GM21515 (cell line): ENCODE results near the gene RABEPK.
"Not testable (repeated sequence)": the region's sequence is repeated elsewhere in the genome, so short reads cannot be mapped to it uniquely, and the experiment has no call there.

Source experiments
- ATAC-seq: cut with Tn5 transposase; IDR thresholded peaks from one replicate; pipeline ENCODE4 v1.9.1; 2021; ENCODE audit not compliant: unreplicated experiment

Gene RABEPK, protein sequence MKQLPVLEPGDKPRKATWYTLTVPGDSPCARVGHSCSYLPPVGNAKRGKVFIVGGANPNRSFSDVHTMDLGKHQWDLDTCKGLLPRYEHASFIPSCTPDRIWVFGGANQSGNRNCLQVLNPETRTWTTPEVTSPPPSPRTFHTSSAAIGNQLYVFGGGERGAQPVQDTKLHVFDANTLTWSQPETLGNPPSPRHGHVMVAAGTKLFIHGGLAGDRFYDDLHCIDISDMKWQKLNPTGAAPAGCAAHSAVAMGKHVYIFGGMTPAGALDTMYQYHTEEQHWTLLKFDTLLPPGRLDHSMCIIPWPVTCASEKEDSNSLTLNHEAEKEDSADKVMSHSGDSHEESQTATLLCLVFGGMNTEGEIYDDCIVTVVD

DNA sequence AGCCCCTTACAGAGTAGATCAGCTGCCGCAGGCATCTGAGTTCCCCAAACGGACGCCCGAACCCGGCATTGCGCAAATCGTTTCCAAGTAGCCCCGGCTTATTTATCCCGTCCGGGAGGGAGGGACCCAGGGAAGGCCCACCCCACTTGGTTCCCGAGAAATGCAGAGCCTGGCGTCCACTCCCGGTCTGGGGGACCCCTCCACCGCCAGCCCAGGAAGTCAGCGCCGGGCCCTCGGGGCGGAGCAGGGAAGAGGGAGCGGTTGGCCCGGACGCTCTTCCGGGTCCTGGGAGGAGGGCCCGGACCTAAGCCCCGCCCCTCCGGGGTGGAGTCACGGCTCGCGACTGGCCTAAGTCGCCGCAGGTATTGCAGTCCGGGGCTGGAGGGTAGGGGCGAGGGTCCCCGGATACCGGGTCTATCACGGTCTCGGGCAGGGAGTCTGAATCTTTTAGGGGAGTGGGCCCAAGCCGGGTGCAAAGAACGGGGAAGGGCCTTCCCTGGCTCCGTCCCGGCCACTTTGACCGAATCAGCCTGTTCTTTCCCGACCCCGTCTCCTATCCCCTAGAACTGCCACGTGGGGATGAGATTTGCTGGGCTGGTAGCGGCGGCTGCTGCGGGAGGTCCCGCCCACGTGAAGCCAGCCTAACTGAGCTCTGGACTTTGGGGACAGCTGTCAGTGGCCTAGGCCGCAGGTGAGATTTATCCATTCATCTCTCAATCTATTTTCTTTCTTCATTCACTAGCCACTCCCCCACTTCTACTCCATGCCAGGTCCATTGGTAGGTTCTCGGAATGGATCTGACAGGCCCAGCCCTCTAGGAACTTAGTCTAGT is at the start of gene RABEPK:
Gene RABEPK (plus strand): TSS at position 327 of the 832 bp plus-strand sequence. CDS start 2,472 bp downstream, outside the sequence.
- peak; percentile 95 for ATAC-seq

DNA sequence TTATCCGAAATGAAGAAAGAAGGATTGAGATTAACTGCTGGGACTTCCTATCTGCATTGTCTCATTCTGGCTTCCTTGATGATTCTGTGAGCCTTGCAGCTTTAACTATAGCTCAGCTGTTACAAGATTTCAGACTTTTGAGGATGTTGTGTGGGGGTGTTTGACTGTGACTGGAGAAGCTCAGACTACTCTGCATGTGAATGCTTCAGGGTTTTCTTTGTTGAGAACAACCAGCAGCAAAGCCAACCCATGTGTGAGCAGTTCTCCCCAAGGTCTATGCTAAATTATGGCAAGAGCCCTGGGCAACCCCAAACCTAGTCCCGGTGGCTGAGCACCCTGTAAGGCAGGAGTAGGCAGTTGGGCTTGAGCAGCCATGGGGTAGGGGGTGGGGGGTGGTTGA is 48.6 kb upstream of the RABEPK start:
- no peak for ATAC-seq

DNA sequence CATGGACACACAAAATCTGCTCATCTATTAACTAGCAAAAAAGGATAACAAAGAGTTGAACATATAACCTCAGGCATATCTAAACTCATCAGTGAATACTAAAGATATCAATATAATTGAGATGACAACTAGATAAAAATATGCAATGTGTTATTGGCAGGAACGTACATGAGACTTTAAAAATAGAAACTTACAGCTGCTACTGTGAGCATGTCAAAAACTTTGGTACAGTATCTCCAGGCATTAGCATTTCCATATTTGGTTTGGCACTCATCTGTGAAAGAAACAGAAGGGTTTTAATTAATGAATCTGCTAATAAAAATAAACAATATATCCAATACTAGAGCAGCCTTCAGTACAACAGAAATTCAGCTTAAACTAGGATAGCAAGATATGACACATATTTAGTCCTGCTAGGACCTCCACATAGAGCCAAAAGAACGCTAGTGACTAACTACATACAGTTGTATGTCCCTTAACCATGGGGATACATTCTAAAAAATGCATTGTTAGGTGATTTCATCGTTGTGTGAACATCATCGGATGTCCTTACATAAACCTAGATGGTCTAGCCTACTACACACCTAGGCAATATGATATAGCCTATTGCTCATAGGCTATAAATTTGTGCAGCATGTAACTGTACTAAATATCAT is 46.5 kb upstream of the RABEPK start:
- ATAC-seq = no peak

DNA sequence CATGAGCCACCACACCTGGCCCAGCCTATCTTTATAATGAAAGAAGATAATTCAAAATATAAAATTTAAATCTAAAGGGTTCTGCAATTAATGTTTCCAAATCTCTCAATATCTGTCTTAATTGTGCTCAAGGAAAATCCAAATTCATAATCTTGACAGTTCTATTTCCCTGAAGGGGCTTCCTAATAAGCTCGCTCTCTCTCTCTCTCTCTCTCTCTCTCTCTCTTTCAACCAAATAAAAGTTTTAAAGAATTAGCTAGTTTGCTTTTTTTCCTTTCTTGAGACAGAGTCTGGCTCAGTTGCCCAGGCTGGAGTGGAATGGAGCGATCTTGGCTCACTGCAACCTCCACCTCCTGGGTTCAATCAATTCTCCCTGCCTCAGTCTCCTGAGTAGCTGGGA is 43.8 kb upstream of the RABEPK start:
- ATAC-seq = no peak

DNA sequence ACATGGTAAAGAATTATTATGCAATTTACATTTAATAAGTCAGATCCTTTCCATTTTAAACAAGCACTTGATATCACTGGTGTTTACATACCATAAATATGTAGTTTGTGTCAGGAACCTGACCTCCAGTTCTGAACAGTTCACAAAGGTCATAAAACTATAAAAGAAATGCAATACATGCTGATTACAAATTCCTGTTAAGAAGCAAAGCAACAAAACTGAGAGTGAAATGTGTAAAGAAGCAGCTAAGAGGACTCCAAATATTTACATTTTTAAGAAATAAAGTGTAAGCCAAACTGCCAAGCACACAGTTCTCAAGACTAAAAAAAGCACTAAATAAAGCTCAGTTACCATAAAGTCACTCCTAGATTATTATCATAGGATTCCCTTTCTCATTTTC is 39.6 kb upstream of the RABEPK start:
- ATAC-seq = no peak

DNA sequence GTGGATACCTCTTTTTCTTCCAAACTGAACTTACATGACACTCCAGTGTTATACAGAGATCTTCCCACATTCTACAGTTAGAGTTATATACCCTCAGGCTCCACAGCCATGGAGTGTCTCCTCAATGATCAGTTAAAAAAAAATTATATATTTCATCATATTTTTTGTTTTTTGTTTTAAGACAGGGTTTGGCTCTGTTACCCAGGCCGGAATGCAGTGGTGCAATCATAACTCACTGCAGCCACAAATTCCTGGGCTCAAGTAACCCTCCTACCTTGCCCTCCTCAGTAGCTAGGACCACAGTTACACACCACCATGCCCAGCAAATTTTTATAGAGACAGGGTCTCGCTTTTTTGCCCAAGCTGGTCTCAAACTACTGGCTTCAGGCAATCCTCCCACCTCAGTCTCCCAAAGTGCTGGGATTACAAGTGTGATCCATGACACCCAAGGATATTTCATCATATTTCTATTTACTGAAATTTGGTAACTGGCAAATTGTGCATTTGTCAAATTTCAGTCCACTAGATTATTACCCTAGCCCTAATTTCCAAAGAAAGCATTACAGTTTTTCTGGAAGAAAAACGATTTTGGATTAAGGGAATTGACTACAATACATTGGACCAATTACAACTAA is 38.9 kb upstream of the RABEPK start:
- ATAC-seq = no peak

DNA sequence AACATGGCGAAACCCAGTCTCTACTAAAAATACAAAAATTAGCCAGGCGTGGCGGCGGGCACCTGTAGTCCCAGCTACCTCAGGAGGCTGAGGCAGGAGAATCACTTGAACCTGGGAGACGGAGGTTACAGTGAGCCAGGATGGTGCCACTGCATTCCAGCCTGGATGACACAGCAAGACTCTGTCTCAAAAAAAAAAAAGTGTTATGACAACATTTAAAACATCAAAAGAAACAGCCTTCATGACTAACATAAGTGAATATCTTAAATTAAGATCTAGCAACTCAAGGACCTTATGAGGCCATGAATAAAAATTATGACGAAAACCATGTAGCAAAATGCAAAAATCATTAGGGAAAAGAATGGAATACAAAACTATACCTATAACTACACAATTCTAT is 37.5 kb upstream of the RABEPK start:
- not testable (repeated sequence) for ATAC-seq

DNA sequence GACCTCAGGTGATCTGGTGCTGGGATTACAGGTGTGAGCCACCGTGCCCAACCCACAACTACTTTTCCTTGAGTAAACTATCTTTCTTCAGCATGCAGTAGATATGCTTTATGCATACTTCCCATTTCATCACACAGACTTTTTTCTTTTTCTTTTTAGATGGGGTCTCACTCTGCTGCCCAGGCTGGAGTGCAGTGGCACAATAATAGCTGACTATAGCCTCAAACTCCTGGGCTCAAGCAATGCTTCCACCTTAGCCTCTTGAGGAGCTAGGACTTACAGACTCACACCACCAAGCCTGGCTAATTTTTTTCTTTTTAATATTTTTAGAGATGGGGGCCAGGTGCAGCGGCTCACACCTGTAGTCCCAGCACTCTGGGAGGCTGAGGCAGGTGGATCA is 33.6 kb upstream of the RABEPK start:
- no peak for ATAC-seq

DNA sequence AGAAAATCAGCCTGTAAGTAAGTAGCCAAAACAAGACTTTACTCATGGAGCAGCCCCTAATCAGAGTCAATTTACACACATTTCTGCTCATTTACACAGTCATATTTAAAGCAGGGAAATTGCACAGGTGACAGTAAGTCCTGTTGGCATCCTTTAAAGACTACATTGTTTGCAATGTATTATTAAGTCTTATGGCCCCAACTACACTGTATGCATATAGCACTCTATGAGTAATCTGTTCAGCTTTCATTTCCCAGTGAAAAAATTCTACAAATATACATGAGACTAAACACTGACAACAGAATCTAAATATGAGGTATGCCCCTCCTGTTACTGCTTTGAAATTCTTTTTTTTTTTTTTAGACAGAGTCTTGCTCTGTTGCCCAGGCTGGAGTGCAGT is 30.4 kb upstream of the RABEPK start:
- ATAC-seq = no peak

DNA sequence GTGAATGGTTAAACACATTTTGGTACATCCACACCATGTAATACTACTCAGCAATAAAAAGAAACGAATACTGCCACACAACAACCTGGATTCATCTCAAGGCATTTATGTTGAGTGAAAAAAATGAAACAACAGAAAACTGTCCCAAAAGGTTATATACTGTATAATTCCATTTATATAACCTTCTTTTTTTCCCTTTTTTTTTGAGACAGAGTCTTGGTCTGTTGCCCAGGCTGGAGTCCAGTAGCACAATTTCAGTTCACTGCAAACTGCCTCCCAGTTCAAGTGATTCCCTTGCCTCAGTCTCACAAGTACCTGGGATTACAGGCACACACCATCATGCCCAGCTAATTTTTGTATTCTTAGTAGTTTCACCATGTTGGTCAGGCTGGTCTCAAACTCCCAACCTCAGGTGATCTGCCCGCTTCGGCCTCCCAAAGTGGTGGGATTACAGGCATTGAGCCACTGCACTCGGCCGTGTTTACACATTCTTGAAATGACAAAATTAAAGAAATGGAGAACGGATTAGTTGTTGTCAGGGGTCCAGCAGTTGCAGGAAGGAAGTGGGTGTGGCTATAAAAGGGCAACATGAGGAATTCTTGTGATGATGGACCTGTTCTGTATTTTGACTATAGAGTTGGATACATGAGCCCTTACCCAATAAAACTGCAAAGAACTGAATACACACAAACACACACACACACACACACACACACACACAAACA is 28.1 kb upstream of the RABEPK start:
- ATAC-seq = no peak

DNA sequence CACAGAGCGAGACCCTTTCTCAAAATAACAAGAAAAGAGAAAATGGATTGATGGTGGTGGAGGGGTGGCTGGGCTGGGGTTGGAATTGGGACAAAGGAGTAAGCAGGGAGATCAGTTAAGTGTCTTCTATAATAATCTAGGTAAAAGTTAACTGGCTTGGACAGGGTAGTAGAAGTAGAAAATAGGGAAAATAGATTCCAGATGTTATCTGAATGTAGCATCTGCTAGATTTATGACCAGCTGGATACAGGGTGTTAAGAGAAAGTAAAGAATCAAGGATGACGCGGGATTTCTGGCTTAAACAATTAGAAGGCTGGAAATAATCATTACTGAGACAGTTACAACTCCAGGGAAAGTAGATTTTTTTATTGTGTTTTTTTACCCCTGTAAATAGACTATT is 23.7 kb upstream of the RABEPK start:
- no peak for ATAC-seq

DNA sequence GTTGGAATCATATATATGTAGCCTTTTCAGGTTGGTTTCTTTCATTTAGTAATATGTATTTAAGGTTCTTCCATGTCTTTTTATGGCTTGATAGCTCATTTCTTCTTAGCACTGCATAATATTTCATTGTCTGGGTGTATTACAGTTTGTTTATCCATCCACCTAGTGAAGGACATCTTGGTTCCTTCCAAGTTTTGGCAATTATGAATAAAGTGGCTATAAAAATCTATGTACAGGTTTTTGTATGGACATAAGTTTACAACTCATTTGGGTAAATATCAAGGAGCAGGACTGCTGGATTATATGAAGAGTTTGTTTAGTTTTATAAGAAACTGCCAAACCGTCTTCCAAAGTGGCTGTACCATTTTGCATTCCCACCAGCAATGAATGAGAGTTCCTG is 22.5 kb upstream of the RABEPK start:
- no peak for ATAC-seq

DNA sequence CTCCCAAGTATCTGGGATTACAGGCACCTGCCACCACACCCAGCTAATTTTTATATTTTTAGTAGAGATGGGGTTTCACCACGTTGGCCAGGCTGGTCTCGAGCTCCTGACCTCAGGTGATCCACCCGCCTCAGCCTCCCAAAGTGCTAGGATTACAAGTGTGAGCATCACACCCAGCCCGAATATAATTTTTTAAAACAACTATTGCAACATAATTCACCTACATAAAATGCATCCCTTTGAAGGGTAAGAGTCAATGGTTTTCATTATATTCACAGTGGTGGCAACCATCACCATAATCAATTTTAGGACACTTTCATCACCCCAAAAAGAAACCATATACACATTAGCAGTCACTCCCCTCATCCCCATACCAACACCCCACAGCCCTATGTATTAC is 20.6 kb upstream of the RABEPK start:
- ATAC-seq = not testable (repeated sequence)

DNA sequence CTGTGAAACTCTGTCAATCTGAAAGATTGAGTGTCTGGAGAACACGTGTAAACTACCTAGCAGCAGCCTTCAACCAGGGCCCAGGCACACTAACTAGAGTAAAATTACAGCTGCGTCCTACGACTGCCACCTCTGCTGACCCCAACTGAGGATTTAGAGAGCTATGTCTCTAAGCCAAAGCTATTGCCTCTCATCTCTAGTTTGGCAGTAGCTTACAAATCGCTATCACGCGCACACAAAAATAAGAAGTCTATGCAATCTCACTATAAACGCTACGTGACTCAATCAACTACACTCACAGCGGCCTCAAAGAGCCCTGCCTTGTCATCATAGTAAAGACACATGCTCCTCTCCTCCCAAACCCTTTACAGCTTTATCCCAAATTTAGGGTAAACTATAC is 19.5 kb upstream of the RABEPK start:
- no peak for ATAC-seq

DNA sequence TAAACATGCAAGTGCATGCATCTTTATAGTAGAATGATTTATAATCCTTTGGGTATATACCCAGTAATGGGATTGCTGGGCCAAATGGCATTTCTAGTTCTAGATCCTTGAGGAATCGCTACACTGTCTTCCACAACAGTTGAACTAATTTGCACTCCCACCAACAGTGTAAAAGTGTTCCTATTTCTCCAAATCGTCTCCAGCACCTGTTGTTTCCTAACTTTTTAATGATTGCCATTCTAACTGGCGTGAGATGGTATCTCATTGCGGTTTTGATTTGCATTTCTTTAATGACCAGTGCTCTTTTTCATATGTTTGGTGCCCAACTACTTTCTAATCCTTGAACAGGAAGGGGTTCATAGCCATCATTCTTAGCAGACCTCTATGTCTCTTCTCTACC is 18.6 kb upstream of the RABEPK start:
- not testable (repeated sequence) for ATAC-seq

DNA sequence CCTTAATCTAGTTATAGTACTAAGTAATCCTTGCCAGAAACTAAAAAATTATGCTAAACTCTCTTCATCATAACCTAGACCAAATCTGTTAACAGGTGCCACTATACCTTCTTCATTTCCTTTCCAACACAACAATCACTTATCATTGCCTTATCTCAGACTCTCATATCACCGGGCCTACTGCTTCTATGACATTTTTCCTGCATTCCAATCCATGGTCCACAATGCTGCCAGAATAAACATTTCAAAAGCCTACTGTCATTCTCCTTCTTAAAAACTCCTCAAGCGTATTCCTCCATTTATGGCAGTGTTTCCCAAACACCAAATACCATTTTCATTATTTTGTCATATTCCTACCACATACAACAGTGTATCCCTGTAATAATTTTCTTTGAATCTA is 17.3 kb upstream of the RABEPK start:
- ATAC-seq = no peak

DNA sequence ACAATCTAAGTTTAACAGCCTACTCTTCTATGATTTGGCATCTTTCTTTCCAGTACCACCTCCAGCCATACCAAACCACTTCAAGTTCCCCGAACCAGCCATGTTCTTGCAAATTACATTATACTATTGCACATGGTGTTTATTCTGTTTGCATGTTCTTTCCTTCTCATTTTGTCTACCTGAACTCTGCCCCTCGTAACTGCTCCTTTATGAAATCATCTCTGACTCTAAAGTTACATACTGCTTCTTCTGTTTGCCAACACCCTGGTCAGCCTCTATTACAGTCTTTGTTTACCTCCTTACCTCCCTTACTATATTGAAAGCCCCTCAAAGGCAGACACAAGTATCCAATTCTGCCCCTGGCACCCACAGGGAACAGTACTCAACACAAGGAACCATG is 16.8 kb upstream of the RABEPK start:
- no peak for ATAC-seq

DNA sequence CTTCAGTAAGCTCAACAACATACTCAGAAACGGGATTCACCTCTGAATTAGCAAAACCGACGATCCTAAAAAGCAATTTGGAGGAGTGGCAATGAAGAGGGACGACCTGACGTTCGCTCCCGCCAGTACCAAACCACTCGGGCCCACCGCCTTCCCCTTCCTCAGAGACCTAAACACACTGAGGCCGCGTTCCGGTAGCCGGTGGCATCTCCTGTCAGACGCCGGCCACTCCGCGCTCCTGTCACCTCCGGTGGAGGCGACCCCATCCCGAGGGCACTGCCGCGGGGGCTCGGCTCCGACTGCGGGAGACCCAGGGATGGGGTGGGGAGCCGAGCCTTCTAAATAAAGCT is 11.4 kb upstream of the RABEPK start:
- peak; percentile 17 for ATAC-seq

DNA sequence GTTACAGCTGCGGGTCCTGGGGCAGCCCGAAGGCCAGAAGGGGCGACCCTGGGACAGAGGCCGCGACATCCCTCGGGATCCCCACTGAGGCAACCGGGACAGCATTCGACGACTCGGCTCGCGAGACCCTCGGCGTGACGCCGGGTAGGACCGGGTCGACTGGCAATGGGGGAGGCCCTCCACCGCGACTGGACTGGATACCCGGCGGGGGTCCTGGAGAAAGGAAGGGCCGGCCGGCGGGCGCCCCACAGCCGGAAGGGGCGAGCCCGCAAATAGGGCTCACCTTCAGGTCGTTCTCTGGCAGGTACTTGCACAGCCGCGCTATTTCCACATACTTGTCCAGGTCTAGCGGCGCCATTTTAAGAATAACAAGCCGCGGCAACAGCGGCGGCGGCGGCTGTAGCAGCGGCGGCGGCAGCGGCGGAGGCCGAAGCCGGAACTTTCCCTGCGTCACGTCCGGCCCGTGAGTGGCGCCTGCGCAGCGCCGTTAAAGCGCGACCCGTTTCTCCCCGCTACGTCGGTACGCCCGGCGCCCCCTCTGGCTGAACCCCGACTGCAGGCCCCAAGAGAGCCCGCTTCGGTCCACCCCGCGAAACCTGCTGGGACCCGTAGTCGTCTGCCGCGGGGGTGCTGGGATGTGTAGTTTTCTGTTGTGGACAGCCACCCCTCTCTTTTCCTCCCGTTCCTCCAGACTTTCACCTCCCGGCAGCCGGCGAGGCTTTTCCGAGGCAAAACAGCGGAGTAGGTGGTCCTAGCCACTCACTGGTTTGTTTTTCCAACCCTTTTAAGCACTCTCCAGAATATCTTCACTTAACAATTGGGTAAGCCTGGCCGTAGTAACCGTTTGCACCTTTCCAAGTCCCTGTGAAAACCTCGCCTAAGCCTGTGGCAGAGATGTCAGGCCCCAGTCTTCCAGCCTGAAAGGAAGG is 10.7 kb upstream of the RABEPK start, which contains the start of gene PPP6C:
Gene PPP6C (minus strand): TSS at position 443 of the 929 bp plus-strand sequence. CDS start 85 bp downstream, at position 358.
- peak; percentile 96 for ATAC-seq
